Stomach (tissue), 4 donors: Measurements from ENCODE around the gene CAMK2B.

ENCODE experiments used
- EP300 ChIP-seq: sonication (generic); formaldehyde crosslinking; IDR thresholded peaks from one replicate; pipeline ENCODE4 v1.6.1; 2017; ENCODE audit warnings: antibody characterized with exemption
- POLR2A ChIP-seq, 4 donors: fragments of 450-650 bp; IDR thresholded peaks; one replicate each; pipeline ENCODE4 v1.6.1; 2016; ENCODE audit warnings: antibody characterized with exemption in 4 of 4, control low read depth in 2 of 4, mild to moderate bottlenecking in 1 of 4, moderate library complexity in 1 of 4
- POLR2AphosphoS5 ChIP-seq, 3 donors: sonication (generic); formaldehyde crosslinking; IDR thresholded peaks; one replicate each; pipeline ENCODE4 v1.6.1; 2016; ENCODE audit warnings: antibody characterized with exemption in 3 of 3
- TF ChIP-seq, protein P1 (sequence below), 7 experiments: fragments of 450-650 bp in 4 of 7; fragments of 200-600 bp in 3 of 7; sonication (generic) in 3 of 7; IDR thresholded peaks; one replicate each; pipeline ENCODE4 v1.5.1; 2016 to 2019; ENCODE audit warnings: antibody characterized with exemption in 7 of 7, control low read depth in 2 of 7, mild to moderate bottlenecking in 1 of 7

GRCh38 chr7:44335184-44335583 is 9.8 kb upstream of the CAMK2B start:
- TF ChIP-seq, protein P1, sequence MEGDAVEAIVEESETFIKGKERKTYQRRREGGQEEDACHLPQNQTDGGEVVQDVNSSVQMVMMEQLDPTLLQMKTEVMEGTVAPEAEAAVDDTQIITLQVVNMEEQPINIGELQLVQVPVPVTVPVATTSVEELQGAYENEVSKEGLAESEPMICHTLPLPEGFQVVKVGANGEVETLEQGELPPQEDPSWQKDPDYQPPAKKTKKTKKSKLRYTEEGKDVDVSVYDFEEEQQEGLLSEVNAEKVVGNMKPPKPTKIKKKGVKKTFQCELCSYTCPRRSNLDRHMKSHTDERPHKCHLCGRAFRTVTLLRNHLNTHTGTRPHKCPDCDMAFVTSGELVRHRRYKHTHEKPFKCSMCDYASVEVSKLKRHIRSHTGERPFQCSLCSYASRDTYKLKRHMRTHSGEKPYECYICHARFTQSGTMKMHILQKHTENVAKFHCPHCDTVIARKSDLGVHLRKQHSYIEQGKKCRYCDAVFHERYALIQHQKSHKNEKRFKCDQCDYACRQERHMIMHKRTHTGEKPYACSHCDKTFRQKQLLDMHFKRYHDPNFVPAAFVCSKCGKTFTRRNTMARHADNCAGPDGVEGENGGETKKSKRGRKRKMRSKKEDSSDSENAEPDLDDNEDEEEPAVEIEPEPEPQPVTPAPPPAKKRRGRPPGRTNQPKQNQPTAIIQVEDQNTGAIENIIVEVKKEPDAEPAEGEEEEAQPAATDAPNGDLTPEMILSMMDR (IDR thresholded peaks at IDR 0.05): no peak
- no peak for TF ChIP-seq POLR2A (IDR thresholded peaks at IDR 0.05)
- TF ChIP-seq POLR2AphosphoS5 (IDR thresholded peaks at IDR 0.05): no peak
- TF ChIP-seq EP300: no peak
